Tibial nerve (tissue), 4 donors: ENCODE results near the gene CLEC17A.
A peak's percentile ranks its signal among the peaks of the same experiment; 100 is the strongest.

Experiments
- CTCF ChIP-seq, 5 experiments: fragments of 200-600 bp in 3 of 5; fragments of 450-650 bp in 2 of 5; sonication (generic) in 3 of 5; IDR thresholded peaks; one replicate each; pipeline ENCODE4 v1.5.1; 2016 to 2019; ENCODE audit warnings: antibody characterized with exemption in 5 of 5, mild to moderate bottlenecking in 3 of 5, moderate library complexity in 2 of 5
- EP300 ChIP-seq, 2 donors: sonication (generic); formaldehyde crosslinking; IDR thresholded peaks; one replicate each; pipeline ENCODE4 v1.6.1; 2017; ENCODE audit warnings: antibody characterized with exemption in 2 of 2, mild to moderate bottlenecking in 1 of 2
- POLR2A ChIP-seq, 2 donors: fragments of 450-650 bp; IDR thresholded peaks; one replicate each; pipeline ENCODE4 v1.6.1; 2017; ENCODE audit warnings: antibody characterized with exemption in 2 of 2, mild to moderate bottlenecking in 2 of 2, moderate library complexity in 2 of 2

- TF ChIP-seq POLR2A (IDR thresholded peaks at IDR 0.05), result no peak
- TF ChIP-seq CTCF (IDR thresholded peaks at IDR 0.05), result no peak
- TF ChIP-seq EP300 (IDR thresholded peaks at IDR 0.05), result peak in 1 of 2 donors; percentile 6
Measured at GRCh38 chr19:14561847-14562351, 21.0 kb upstream of the CLEC17A start.
